GM23338 (cell line): ENCODE results near the gene MICAL2. TPM values are rescaled to one million over a fixed set of nuclear protein-coding genes. Genes with fewer than 3 reads are reported as not detected.

Experiments
- ATAC-seq: fragments of 200-7000 bp; cut with Tn5 transposase; 3 replicates; pipeline ENCODE4 v1.9.1; 2020
- DNase-seq: peaks from one replicate; pipeline ENCODE4 v3.0.0-alpha.2; 2015; ENCODE audit warnings: low spot score
- H2AFZ ChIP-seq: fragments of 200-600 bp; sonication (generic); 2 replicates; pipeline ENCODE4 v1.8.0; 2016; ENCODE audit warnings: antibody characterized with exemption, mild to moderate bottlenecking, moderate library complexity
- H3F3A ChIP-seq: fragments of 200-600 bp; sonication (generic); replicated peaks from 2 replicates; pipeline ENCODE4 v1.8.0; 2017; ENCODE audit warnings: antibody characterized with exemption, mixed run types, low read depth
- H3K27ac ChIP-seq: fragments of 200-600 bp; sonication (generic); 2 replicates; pipeline ENCODE4 v1.6.1; 2016; ENCODE audit warnings: low read depth
- H3K27me3 ChIP-seq: fragments of 200-600 bp; sonication (generic); 2 replicates; pipeline ENCODE4 v1.8.0; 2016; ENCODE audit warnings: mild to moderate bottlenecking, mixed run types, moderate library complexity; ENCODE audit not compliant: insufficient read depth
- H3K36me3 ChIP-seq: fragments of 200-600 bp; sonication (generic); 2 replicates; pipeline ENCODE4 v1.8.0; 2016; ENCODE audit warnings: mild to moderate bottlenecking; ENCODE audit not compliant: insufficient read depth
- H3K4me1 ChIP-seq: fragments of 200-600 bp; sonication (generic); 2 replicates; pipeline ENCODE4 v1.8.0; 2016; ENCODE audit warnings: mild to moderate bottlenecking, moderate library complexity; ENCODE audit not compliant: insufficient read depth
- H3K4me2 ChIP-seq: fragments of 200-600 bp; sonication (generic); 2 replicates; pipeline ENCODE4 v1.7.1; 2017; ENCODE audit warnings: mixed run types
- H3K4me3 ChIP-seq: fragments of 200-600 bp; sonication (generic); 2 replicates; pipeline ENCODE4 v1.6.1; 2016; ENCODE audit warnings: mixed run types
- H3K79me2 ChIP-seq: fragments of 200-600 bp; sonication (generic); replicated peaks from 2 replicates; pipeline ENCODE4 v1.8.0; 2017; ENCODE audit warnings: mild to moderate bottlenecking; ENCODE audit not compliant: insufficient read depth
- H3K9me2 ChIP-seq: fragments of 200-600 bp; sonication (generic); 2 replicates; pipeline ENCODE4 v1.8.0; 2017; ENCODE audit not compliant: insufficient read depth
- H4K20me1 ChIP-seq: fragments of 200-600 bp; sonication (generic); replicated peaks from 2 replicates; pipeline ENCODE4 v1.8.0; 2017; ENCODE audit warnings: mild to moderate bottlenecking; ENCODE audit not compliant: insufficient read depth
- H3K27ac Mint-ChIP-seq: 2 replicates; pipeline ENCODE4 v1.8.0; 2020; ENCODE audit warnings: inconsistent platforms, mild to moderate bottlenecking, moderate library complexity, mixed read lengths
- H3K27me3 Mint-ChIP-seq: 3 replicates; pipeline ENCODE4 v1.8.0; 2022; ENCODE audit warnings: low read depth, mild to moderate bottlenecking, moderate library complexity, mixed read lengths, inconsistent platforms; ENCODE audit not compliant: insufficient read depth, poor library complexity
- H3K36me3 Mint-ChIP-seq: 3 replicates; pipeline ENCODE4 v1.8.0; 2021; ENCODE audit warnings: low read depth, mild to moderate bottlenecking, inconsistent platforms, moderate library complexity, mixed read lengths
- H3K4me1 Mint-ChIP-seq: 3 replicates; pipeline ENCODE4 v1.8.0; 2020; ENCODE audit warnings: mild to moderate bottlenecking, inconsistent platforms, mixed read lengths
- H3K4me3 Mint-ChIP-seq: 3 replicates; pipeline ENCODE4 v1.8.0; 2021; ENCODE audit warnings: moderate library complexity, mild to moderate bottlenecking, inconsistent platforms, mixed read lengths
- H3K9me3 Mint-ChIP-seq: 3 replicates; pipeline ENCODE4 v1.8.0; 2020; ENCODE audit warnings: moderate library complexity, mild to moderate bottlenecking, inconsistent platforms, mixed read lengths
- CREB1 ChIP-seq: fragments of 250-450 bp; sonication (Bioruptor Pico); IDR thresholded peaks from 2 replicates; pipeline ENCODE4 v1.5.0; 2020; ENCODE audit warnings: low read depth, mild to moderate bottlenecking, moderate library complexity
- POLR2AphosphoS5 ChIP-seq: IDR thresholded peaks from 2 replicates; pipeline ENCODE4 v1.6.1; 2016; ENCODE audit warnings: antibody characterized with exemption, low read depth
- ZNF114 ChIP-seq: fragments of 250-450 bp; sonication (Bioruptor Pico); IDR thresholded peaks from 2 replicates; pipeline ENCODE4 v1.5.0; 2020; ENCODE audit warnings: mild to moderate bottlenecking, moderate library complexity
- ZNF331 ChIP-seq: fragments of 250-450 bp; sonication (Bioruptor Pico); IDR thresholded peaks from 2 replicates; pipeline ENCODE4 v1.5.0; 2020; ENCODE audit warnings: low read depth, mild to moderate bottlenecking, moderate library complexity
- ZNF462 ChIP-seq: fragments of 250-450 bp; sonication (Bioruptor Pico); IDR thresholded peaks from 2 replicates; pipeline ENCODE4 v1.5.0; 2020; ENCODE audit warnings: mild to moderate bottlenecking, moderate library complexity
- polyA plus RNA-seq: library from polyadenylated mRNA; unstranded; fragments of >200 nt; fragmentation: Nextera tagmentation; extraction: Ambion mirVana; gene quantifications from 2 replicates; pipeline ENCODE4 v1.2.1, GENCODE V29; 2016
- total RNA-seq: library from RNA; depleted of rRNA; stranded (reverse); fragments of >200 nt; shearing (Covaris generic); gene quantifications from 2 replicates; pipeline ENCODE4 v1.2.3, GENCODE V29; 2014

MICAL2 gene
- total and polyA plus RNA-seq, 2 experiments from 2014 or later: 0.66 to 1.4 TPM

GRCh38 chr11:12120031-12121008, 9.9 kb downstream of the MICAL2 start (continued):
- TF ChIP-seq ZNF462 (CRISPR knock-in tag) (no peak), POLR2AphosphoS5 (no peak), ZNF331 (CRISPR knock-in tag) (no peak), ZNF114 (no peak), CREB1 (CRISPR knock-in tag) (no peak)

DNA sequence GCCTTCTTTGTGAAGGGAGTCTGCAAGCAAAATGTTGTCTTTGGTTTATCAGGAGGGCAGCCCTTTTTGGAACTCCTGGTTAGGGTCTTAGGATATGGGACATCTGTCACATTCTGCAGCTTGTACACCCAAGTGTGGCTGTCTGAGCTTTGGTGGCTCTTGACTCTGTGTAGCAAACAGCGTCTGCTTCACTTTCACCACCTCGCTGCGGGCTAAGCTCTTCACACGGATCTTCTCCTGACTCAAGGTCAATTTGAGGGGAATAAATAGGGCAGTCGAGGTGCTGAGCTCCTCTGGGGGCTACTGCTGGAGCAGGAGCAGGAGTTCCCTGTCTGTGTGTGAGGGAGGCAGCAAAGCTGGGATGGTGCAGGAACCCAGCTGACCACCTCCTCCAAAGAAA, 10.6 kb downstream of the MICAL2 start:
- Histone ChIP-seq H3K9me2 (no peaks in the 10 kb centered on the region), H4K20me1 (no peaks in the 10 kb centered on the region), H3K27me3 (no peaks in the 10 kb centered on the region), H3K36me3 (no peaks in the 10 kb centered on the region), H3F3A (no peaks in the 10 kb centered on the region), H3K27ac (no peak overlapping the region), H3K79me2 (no peaks in the 10 kb centered on the region), H2AFZ (no peak overlapping the region), H3K4me2 (no peak overlapping the region), H3K4me1 (no peaks in the 10 kb centered on the region), H3K4me3 (no peak overlapping the region)
- Mint-ChIP-seq H3K36me3 (no peaks in the 10 kb centered on the region; the same call in 2 of the 3 replicates), H3K9me3 (no peaks in the 10 kb centered on the region), H3K27me3 (peaks cover 8% of the 10 kb centered on the region), H3K4me1 (peaks cover 14% of the 10 kb centered on the region), H3K27ac (no peak overlapping the region), H3K4me3 (no peak overlapping the region)
- no peak for TF ChIP-seq POLR2AphosphoS5
- DNase-seq: no peak
- no peak for ATAC-seq
